ENCODE results near the gene SNAP29.
"Not testable (repeated sequence)": the region's sequence is repeated elsewhere in the genome, so short reads cannot be mapped to it uniquely, and the experiment has no call there.

SNAP29 gene

GRCh38 chr22:20836987-20837823, 21.6 kb upstream of the SNAP29 start:
- no peak for DNase-seq

- not testable (repeated sequence) for DNase-seq
These were observed 19.5 kb upstream of the SNAP29 start for GRCh38 chr22:20839354-20839753.

GRCh38 chr22:20839837-20840645, 18.8 kb upstream of the SNAP29 start:
- DNase-seq, result no peak

- DNase-seq, result no peak
These were observed 18.0 kb upstream of the SNAP29 start for GRCh38 chr22:20840646-20841371.

- DNase-seq, result no peak
These were observed 15.3 kb upstream of the SNAP29 start for GRCh38 chr22:20843501-20843900.

- no peak for DNase-seq
These were observed 14.5 kb upstream of the SNAP29 start for GRCh38 chr22:20844055-20845037.

GRCh38 chr22:20847318-20847822, 11.4 kb upstream of the SNAP29 start:
- no peak for DNase-seq

GRCh38 chr22:20852076-20852475, 6.7 kb upstream of the SNAP29 start:
- DNase-seq, result no peak

- no peak for DNase-seq
These were observed 6.3 kb upstream of the SNAP29 start for GRCh38 chr22:20852503-20852902.

- DNase-seq, result no peak
These were observed 5.6 kb upstream of the SNAP29 start for GRCh38 chr22:20853236-20853660.

GRCh38 chr22:20857247-20857643, 1.6 kb upstream of the SNAP29 start:
- no peak for DNase-seq

- peak; percentile 75 to 83 for DNase-seq
These were observed 781 bp upstream of the SNAP29 start for GRCh38 chr22:20857838-20858614.

GRCh38 chr22:20859615-20860014, 808 bp downstream of the SNAP29 start:
- DNase-seq, result no peak

GRCh38 chr22:20862540-20862939, 3.7 kb downstream of the SNAP29 start:
- DNase-seq, result no peak

GRCh38 chr22:20863366-20863765, 4.6 kb downstream of the SNAP29 start:
- no peak for DNase-seq

- DNase-seq, result no peak
These were observed 5.5 kb downstream of the SNAP29 start for GRCh38 chr22:20864186-20864908.

GRCh38 chr22:20865331-20865730, 6.5 kb downstream of the SNAP29 start:
- DNase-seq, result no peak

GRCh38 chr22:20865875-20866445, 7.2 kb downstream of the SNAP29 start:
- no peak for DNase-seq

GRCh38 chr22:20866736-20867135, 7.9 kb downstream of the SNAP29 start:
- DNase-seq, result no peak

Measured in SHP77 (cell line).